Heart right ventricle (tissue), 16 donors: ENCODE results near the gene NEU3. TPM values are rescaled to one million over a fixed set of nuclear protein-coding genes. Genes with fewer than 3 reads are reported as not detected.
"Not testable (repeated sequence)": the region's sequence is repeated elsewhere in the genome, so short reads cannot be mapped to it uniquely, and the experiment has no call there.

Experiments used
- ATAC-seq, 8 donors: fragments of 200-7000 bp; cut with Tn5 transposase; one replicate each; pipeline ENCODE4 v1.9.1; 2020; ENCODE audit warnings: mild to moderate bottlenecking in 8 of 8, moderate library complexity in 8 of 8, moderate number of reproducible peaks in 1 of 8
- DNase-seq, 2 donors: peaks; one replicate each; pipeline ENCODE4 v3.0.0-alpha.2; 2020
- H3K27ac ChIP-seq, 10 donors: fragments of 200-600 bp; sonication (generic) in 2 of 10; one replicate each; pipeline versions ENCODE4 v1.5.0 to v1.8.0; 2020 to 2022; ENCODE audit warnings: mild to moderate bottlenecking in 3 of 10
- H3K27me3 ChIP-seq, 7 donors: fragments of 200-600 bp; one replicate each; pipeline ENCODE4 v1.8.0; 2021 to 2022; ENCODE audit warnings: mild to moderate bottlenecking in 2 of 7
- H3K36me3 ChIP-seq, 9 donors: fragments of 200-600 bp; sonication (generic) in 1 of 9; one replicate each; pipeline versions ENCODE4 v1.5.0 to v1.8.0; 2020 to 2022; ENCODE audit warnings: mild to moderate bottlenecking in 2 of 9
- H3K4me1 ChIP-seq, 9 donors: fragments of 200-600 bp; sonication (generic) in 1 of 9; one replicate each; pipeline versions ENCODE4 v1.5.0 to v1.8.0; 2020 to 2022; ENCODE audit warnings: mild to moderate bottlenecking in 4 of 9
- H3K4me3 ChIP-seq, 10 donors: fragments of 200-600 bp; sonication (generic) in 2 of 10; one replicate each; pipeline versions ENCODE4 v1.5.0 to v1.8.0; 2020 to 2022; ENCODE audit warnings: mild to moderate bottlenecking in 7 of 10, moderate library complexity in 2 of 10
- H3K9me3 ChIP-seq, 11 donors: fragments of 200-600 bp in 10 of 11; sonication (generic) in 2 of 11; one replicate each; pipeline versions ENCODE4 v1.5.0 to v1.8.0; 2013 to 2022; ENCODE audit warnings: mild to moderate bottlenecking in 2 of 11, control low read depth in 1 of 11, moderate library complexity in 1 of 11
- CTCF ChIP-seq, 9 donors: fragments of 200-600 bp; sonication (generic) in 2 of 9; IDR thresholded peaks; one replicate each; pipeline versions ENCODE4 v1.5.0 to v1.8.0; 2021 to 2022; ENCODE audit warnings: antibody characterized with exemption in 9 of 9, mild to moderate bottlenecking in 5 of 9, moderate library complexity in 1 of 9
- WGBS, 2 donors: extraction: QIAGEN DNeasy Blood & Tissue Kit; methylation state at CpG; one replicate each; pipeline ENCODE4 v1.1.7; 2013; ENCODE audit warnings: inconsistent platforms in 1 of 2; 5-methylcytosine and 5-hydroxymethylcytosine counted together
- intact Hi-C, 10 donors: fragments of 100-400 bp; cut with DNase I; formaldehyde crosslinking; loops; one replicate each; pipeline versions ENCODE4 v1.11.1 to v1.14.2; 2022
- polyA plus RNA-seq, 2 donors: library from polyadenylated mRNA; stranded (reverse); fragments of 200-250 nt; gene quantifications; one replicate each; pipeline ENCODE4 v1.2.3, GENCODE V29; 2013
- total RNA-seq, 10 donors: library from RNA; stranded (reverse); fragmentation: NEBNext Ultra II Directional in 3 of 10; extraction: Animal tissue kit (Norgen Biotek cat#: 25700) in 3 of 10; gene quantifications; one replicate each; pipeline versions ENCODE4 v1.2.1 to v1.2.4, GENCODE V29; 2021 to 2023
- donor health status: Arrhythmogenic right ventricular cardiomyopathy.
- donor health status: ischemic (EF 13 %, LVEDD 7.1; RV severe dilation, severe dysfunction).
- donor health status: healthy with polysubstance abuse.
- donor health status: DM: no; HTN: yes; CAD: no.
- donor health status: DM: no; HTN: no; CAD: no.
- donor health status: ischemic (EF 25% LVEDD 6.9; RV normal size, moderate dysfunction).
- donor health status: ischemic (EF 25% LVEDD 5.7; RV mildly dilated, moderate dysfunction).
- donor health status: healthy.
- donor health status: DM: yes; HTN: yes; CAD: no.
- donor health status: Ischemic cardiomyopathy.
- donor health status: ischemic (EF 35%, LVEDD 5.7; RV mildly dilated, moderate dysfunction).
- donor health status: nonischemic (EF 11% LVEDD 7.7; RV severe dilation, severe dysfunction).
- donor health status: DM: yes; HTN: yes; CAD: no.
- donor health status: PGD.
- donor health status: ischemic (EF 29% LVEDD 5.4; RV normal size, mild dysfunction).
- donor health status: nonischemic (EF 23%, LVEDD 6.1; RV moderate dilation, normal function).

The NEU3 gene
- total and polyA plus RNA-seq, 12 donors, result 2.6 to 16.1 (median 9.2) TPM

GRCh38 chr11:75041263-75041662 lies 52.5 kb downstream of the NEU3 start:
- Histone ChIP-seq H3K4me3 (no peak overlapping the region), H3K9me3 (no peaks in the 10 kb centered on the region), H3K36me3 (no peaks in the 10 kb centered on the region), H3K27me3 (peaks cover 0 to 5% (median 0%) of the 10 kb centered on the region in 7 donors), H3K27ac (no peak overlapping the region), H3K4me1 (no peaks in the 10 kb centered on the region)
- 61 to 97% methylated on average over 2 of the region's 2 CpGs for WGBS, 2 donors
- intact Hi-C loops, result no loop called here
- TF ChIP-seq CTCF (IDR thresholded peaks at IDR 0.05), result no peak
- no peak for ATAC-seq
- no peak for DNase-seq

DNA sequence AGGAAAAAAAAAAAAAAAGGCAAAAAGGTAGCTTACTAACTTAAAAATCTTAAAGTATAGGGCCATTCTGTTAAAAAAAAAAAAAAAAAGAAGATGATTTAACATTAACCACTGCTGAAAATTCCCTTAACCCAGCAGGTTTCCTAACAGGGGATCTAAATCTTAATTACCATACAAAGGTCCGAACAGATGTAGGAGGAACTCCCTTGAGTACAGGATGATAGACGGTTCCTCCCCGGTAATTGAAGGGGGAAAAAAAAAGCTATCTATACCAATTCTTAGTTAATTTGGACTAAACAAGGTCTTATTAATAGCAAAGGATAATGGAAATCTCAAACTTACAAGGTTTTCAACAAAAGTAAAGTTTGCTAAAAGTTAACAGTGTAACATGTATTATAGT lies 53.1 kb downstream of the NEU3 start:
- ATAC-seq, result not testable (repeated sequence)
- WGBS, 2 donors, result 30 to 43% methylated on average over 3 of the region's 3 CpGs

DNA sequence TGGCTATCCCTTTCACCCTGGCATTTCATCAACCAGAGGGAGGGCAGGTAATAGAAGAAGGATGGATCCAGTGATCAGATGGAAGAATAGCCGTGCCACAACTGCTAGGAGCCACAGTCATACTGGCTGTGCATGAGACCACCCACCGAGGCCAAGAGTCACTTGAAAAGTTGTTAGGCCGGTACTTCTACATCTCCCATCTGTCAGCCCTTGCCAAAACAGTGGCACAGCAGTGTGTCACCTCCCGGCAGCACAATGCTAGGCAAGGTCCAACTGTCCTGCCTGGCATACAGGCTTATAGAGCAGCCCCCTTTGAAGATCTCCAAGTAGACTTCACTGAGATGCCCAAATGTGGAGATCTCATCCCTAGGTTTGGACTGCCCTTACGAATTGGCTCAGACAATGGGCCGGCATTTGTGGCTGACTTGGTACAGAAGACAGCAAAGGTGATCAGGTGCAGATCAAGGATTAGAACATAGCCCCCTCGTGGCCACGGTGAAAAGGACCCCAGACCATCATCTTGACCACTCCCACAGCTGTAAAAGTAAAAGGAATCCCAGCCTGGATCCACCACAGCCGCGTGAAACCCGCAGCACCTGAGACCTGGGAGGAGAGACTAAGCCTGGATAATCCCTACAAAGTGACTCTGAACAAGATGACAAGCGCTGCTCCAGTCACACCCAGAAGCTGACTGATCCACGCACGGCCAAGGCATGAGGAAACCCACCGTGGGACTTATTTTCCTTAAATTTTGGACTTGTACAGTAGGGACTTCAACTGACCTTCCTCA lies 55.8 kb downstream of the NEU3 start:
- H3K4me1 ChIP-seq, DNase-seq, H3K9me3 ChIP-seq, ATAC-seq, H3K4me3 ChIP-seq, H3K36me3 ChIP-seq, intact Hi-C loops, H3K27me3 ChIP-seq, H3K27ac ChIP-seq: not testable (repeated sequence)
- 86 to 87% methylated on average over 15 of the region's 15 CpGs for WGBS, 2 donors

More for the DNA sequence above, 53.1 kb downstream of the NEU3 start:
- H3K36me3 ChIP-seq, DNase-seq, H3K27ac ChIP-seq, H3K27me3 ChIP-seq, H3K4me3 ChIP-seq, H3K9me3 ChIP-seq, H3K4me1 ChIP-seq, intact Hi-C loops: not testable (repeated sequence)

DNA sequence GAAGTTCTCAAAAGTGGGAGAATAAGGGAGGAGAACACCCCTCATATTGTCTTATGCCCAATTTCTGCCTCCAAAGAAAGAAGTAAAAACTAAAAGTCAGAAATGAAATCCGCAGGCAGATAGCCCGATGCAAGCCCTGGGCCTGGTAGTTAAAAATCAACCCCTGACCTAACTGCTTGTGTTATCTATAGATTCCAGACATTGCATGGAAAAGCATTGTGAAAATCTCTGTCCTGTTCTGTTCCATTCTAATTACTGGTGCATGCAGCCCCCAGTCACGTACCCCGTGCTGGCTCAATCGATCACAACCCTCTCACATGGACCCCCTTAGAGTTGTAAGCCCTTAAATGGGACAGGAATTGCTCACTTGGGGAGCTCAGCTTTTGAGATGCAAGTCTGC lies 57.9 kb downstream of the NEU3 start:
- H3K4me3 ChIP-seq, ATAC-seq: not testable (repeated sequence)

GRCh38 chr11:75047191-75047590 lies 58.5 kb downstream of the NEU3 start:
- 92 to 93% methylated on average over 4 of the region's 4 CpGs for WGBS, 2 donors
- intact Hi-C loops, result no loop called here
- Histone ChIP-seq H3K4me3 (no peak overlapping the region), H3K36me3 (no peaks in the 10 kb centered on the region), H3K9me3 (peaks cover 0 to 11% (median 2%) of the 10 kb centered on the region in 11 donors), H3K27me3 (no peaks in the 10 kb centered on the region), H3K4me1 (no peaks in the 10 kb centered on the region), H3K27ac (no peak overlapping the region)
- ATAC-seq (no peak), DNase-seq (no peak)
- no peak for TF ChIP-seq CTCF (IDR thresholded peaks at IDR 0.05)

More for the DNA sequence above, 57.9 kb downstream of the NEU3 start:
- DNase-seq, H3K27ac ChIP-seq, H3K27me3 ChIP-seq, H3K36me3 ChIP-seq, H3K9me3 ChIP-seq, H3K4me1 ChIP-seq, intact Hi-C loops: not testable (repeated sequence)
- WGBS, 2 donors, result 84 to 86% methylated on average over 5 of the region's 5 CpGs

- H3K27me3 ChIP-seq, H3K36me3 ChIP-seq, H3K4me1 ChIP-seq, ATAC-seq, H3K27ac ChIP-seq, H3K4me3 ChIP-seq, DNase-seq, intact Hi-C loops: not testable (repeated sequence)
- H3K9me3 ChIP-seq, result peaks cover 0 to 24% (median 13%) of the 10 kb centered on the region in 11 donors
- 68 to 81% methylated on average over 8 of the region's 8 CpGs for WGBS, 2 donors
Measured at GRCh38 chr11:75049501-75050266, 61.0 kb downstream of the NEU3 start.
